Ascending aorta (tissue), 2 donors: ENCODE results near the gene CNTN5. TPM values are rescaled to one million over a fixed set of nuclear protein-coding genes. Genes with fewer than 3 reads are reported as not detected.
"Not testable (repeated sequence)": the region's sequence is repeated elsewhere in the genome, so short reads cannot be mapped to it uniquely, and the experiment has no call there.

Source experiments
- DNase-seq, 2 donors: peaks; one replicate each; pipeline ENCODE4 v3.0.0-alpha.2; 2019; ENCODE audit warnings: low spot score in 2 of 2
- H3K27ac ChIP-seq, 2 donors: fragments of 200-600 bp; sonication (generic); one replicate each; pipeline ENCODE4 v1.5.1; 2016 to 2017; ENCODE audit warnings: mild to moderate bottlenecking in 1 of 2
- H3K27me3 ChIP-seq: fragments of 200-600 bp; sonication (generic); one replicate; pipeline ENCODE4 v1.5.1; 2017
- H3K36me3 ChIP-seq, 2 donors: fragments of 200-600 bp; sonication (generic); one replicate each; pipeline ENCODE4 v1.5.1; 2016
- H3K4me1 ChIP-seq, 2 donors: fragments of 200-600 bp; sonication (generic); one replicate each; pipeline ENCODE4 v1.5.1; 2016 to 2017; ENCODE audit warnings: mild to moderate bottlenecking in 1 of 2
- H3K4me3 ChIP-seq, 2 donors: fragments of 200-600 bp; sonication (generic); one replicate each; pipeline ENCODE4 v1.5.1; 2016 to 2017; ENCODE audit warnings: mild to moderate bottlenecking in 1 of 2
- H3K9me3 ChIP-seq, 2 donors: fragments of 200-600 bp; sonication (generic); one replicate each; pipeline ENCODE4 v1.5.1; 2016
- CTCF ChIP-seq, 3 experiments: fragments of 200-600 bp in 2 of 3; fragments of 450-650 bp in 1 of 3; sonication (generic) in 2 of 3; IDR thresholded peaks; one replicate each; pipeline ENCODE4 v1.5.1; 2016 to 2019; ENCODE audit warnings: antibody characterized with exemption in 3 of 3, mild to moderate bottlenecking in 1 of 3, moderate library complexity in 1 of 3
- intact Hi-C: fragments of 100-400 bp; cut with DNase I; formaldehyde crosslinking; loops from one replicate; pipeline ENCODE4 v1.15.1; 2023
- total RNA-seq: library from RNA; depleted of rRNA; stranded (reverse); fragments of >200 nt; gene quantifications from one replicate; pipeline ENCODE4 v1.1.0, GENCODE V29; 2016

The CNTN5 gene
- total RNA-seq, 1 donor from 2014 or later: 3.6 TPM

- Histone ChIP-seq H3K27ac (no peak overlapping the region), H3K9me3 (no peaks in the 10 kb centered on the region), H3K4me1 (no peaks in the 10 kb centered on the region), H3K4me3 (no peak overlapping the region), H3K27me3 (no peaks in the 10 kb centered on the region), H3K36me3 (no peaks in the 10 kb centered on the region)
- DNase-seq: no peak
- no peak for TF ChIP-seq CTCF (IDR thresholded peaks at IDR 0.05)
- intact Hi-C loops: no loop called here
Observed at GRCh38 chr11:100235085-100235484, 1214.3 kb downstream of the CNTN5 start.

DNA sequence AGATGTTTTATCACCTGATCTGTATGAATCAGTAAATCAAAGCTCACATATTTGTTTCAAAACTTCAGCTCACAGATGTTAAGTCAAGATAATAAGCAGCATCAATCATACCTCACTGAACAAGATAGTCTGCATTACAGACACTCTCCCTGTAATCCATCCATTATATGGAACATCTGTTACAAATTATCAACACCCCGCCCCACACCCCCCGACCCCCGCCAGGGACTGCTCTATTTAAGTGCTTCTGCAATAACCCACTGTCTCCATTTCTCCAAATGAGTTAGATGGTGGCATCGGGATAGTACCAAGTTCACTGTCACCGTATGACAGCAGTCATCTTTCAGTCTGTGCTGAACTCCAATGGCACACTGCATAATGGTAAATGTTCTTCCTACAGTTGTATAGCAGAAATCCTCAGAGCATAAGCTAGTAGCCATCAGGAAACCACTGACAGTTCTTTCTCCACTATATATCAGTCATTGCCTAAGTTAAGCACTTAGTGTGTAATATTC lies 1219.3 kb downstream of the CNTN5 start:
- DNase-seq: no peak
- TF ChIP-seq CTCF (IDR thresholded peaks at IDR 0.05): no peak
- Histone ChIP-seq H3K9me3 (no peaks in the 10 kb centered on the region), H3K27me3 (no peaks in the 10 kb centered on the region), H3K36me3 (no peaks in the 10 kb centered on the region), H3K4me1 (no peaks in the 10 kb centered on the region), H3K27ac (no peak overlapping the region), H3K4me3 (no peak overlapping the region)
- intact Hi-C loops: no loop called here

GRCh38 chr11:100247704-100248103 lies 1227.0 kb downstream of the CNTN5 start:
- Histone ChIP-seq H3K9me3 (no peaks in the 10 kb centered on the region), H3K27me3 (no peaks in the 10 kb centered on the region), H3K27ac (no peak overlapping the region), H3K36me3 (no peaks in the 10 kb centered on the region), H3K4me3 (no peak overlapping the region), H3K4me1 (no peaks in the 10 kb centered on the region)
- no peak for TF ChIP-seq CTCF (IDR thresholded peaks at IDR 0.05)
- no peak for DNase-seq
- intact Hi-C loops: no loop called here

DNA sequence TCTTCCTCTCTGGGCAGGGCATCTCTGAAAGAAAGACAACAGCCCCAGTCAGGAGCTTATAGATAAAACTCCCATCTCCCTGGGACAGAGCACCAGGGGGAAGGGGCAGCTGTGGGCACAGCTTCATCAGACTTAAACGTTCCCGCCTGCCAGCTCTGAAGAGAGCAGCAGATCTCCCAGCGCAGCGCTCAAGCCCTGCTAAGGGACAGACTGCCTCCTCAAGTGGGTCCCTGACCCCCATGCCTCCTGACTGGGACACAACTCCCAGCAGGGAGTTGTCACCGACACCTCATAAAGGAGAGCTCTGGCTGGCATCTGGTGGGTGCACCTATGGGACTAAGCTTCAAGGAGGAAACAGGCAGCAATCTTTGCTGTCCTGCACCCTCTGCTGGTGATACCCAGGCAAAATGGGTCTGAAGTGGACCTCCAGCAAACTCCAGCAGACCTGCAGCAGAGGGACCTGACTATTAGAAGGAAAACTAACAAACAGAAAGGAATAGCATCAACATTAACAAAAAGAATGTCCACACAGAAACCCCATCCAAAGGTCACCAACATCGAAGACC lies 1236.6 kb downstream of the CNTN5 start:
- DNase-seq, H3K27ac ChIP-seq, H3K36me3 ChIP-seq, H3K4me3 ChIP-seq, H3K9me3 ChIP-seq, H3K27me3 ChIP-seq, intact Hi-C loops, H3K4me1 ChIP-seq: not testable (repeated sequence)

DNA sequence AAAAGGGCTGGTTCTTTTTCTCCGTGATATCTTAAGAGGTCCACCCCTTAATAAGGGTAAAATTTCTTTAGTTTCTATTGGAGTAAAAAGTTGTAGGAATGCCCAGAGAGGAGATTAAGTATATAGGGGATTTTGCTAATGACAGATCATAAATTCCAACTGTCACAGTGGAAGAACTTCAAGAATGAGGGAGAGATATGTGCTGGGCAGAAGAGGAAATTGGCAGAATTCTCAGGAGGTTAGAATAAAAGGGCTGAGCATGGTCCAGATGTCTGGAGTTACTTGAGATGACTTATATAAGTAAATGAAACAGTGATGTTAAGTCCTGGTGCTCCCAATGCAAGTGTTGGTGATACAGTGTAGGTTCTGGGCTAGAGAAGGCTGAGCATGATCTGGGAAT lies 1248.8 kb downstream of the CNTN5 start:
- Histone ChIP-seq H3K4me3 (no peak overlapping the region), H3K4me1 (no peaks in the 10 kb centered on the region), H3K9me3 (no peaks in the 10 kb centered on the region), H3K27me3 (no peaks in the 10 kb centered on the region), H3K27ac (no peak overlapping the region), H3K36me3 (no peaks in the 10 kb centered on the region)
- no peak for TF ChIP-seq CTCF (IDR thresholded peaks at IDR 0.05)
- no peak for DNase-seq
- intact Hi-C loops: no loop called here

DNA sequence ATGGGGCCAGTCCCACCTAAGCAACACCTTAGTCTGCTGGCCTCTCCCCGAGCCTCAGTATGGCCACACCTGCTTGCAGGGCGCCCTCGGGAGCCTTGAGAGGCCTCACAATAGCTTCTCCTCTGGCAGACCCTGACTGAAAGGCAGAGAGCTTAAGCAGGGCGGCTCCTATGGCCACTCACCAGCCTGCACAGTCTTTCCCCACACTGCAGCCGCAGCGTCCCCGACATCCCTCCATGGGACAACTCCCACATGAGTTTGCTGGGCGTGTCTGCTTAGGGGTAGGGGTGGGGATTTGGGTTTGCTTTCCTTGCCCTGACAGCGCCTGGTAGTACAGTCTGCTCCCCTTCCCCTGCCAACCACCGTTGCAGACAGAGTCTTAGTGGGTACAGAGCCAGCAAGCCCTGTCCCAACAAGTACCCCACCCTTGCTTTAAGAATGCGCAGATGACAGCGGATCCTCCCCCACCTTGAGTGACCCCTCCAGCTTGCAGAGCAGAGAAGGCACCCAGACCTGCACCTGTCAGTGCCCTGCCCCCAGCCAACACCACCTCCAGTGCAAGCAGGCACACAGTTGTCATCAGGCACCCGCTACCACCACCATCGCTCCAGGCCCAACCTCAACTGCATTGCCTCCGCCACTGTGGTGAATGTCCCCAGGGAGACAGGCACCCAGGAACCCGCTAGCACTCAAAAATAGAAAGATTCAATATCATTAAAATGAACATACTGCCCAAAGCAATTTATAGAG lies 1252.5 kb downstream of the CNTN5 start:
- no peak overlapping the region for H3K4me3 ChIP-seq
- H3K9me3 ChIP-seq: no peaks in the 10 kb centered on the region
- intact Hi-C loops: no loop called here
- no peak for TF ChIP-seq CTCF (IDR thresholded peaks at IDR 0.05)
- DNase-seq: no peak
- no peaks in the 10 kb centered on the region for H3K4me1 ChIP-seq
- no peak overlapping the region for H3K27ac ChIP-seq
- no peaks in the 10 kb centered on the region for H3K27me3 ChIP-seq
- no peaks in the 10 kb centered on the region for H3K36me3 ChIP-seq

DNA sequence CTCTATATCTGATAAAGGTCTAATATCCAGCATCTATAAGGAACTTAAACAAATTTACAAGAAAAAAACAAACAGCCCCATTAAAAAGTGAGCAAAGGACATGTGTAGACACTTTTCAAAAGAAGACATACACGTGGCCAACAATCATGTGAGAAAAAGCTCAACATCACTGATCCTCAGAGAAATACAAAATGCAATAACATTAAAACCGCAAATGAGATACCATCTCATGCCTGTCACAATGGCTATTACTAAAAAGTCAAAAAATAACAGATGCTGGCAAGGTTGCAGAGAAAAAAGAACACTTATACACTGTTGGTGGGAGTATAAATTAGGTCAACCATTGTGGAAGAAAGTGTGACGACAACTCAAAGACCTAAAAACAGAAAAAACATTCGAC lies 1253.7 kb downstream of the CNTN5 start:
- H3K27me3 ChIP-seq, H3K4me1 ChIP-seq, H3K27ac ChIP-seq, H3K4me3 ChIP-seq, DNase-seq, H3K9me3 ChIP-seq, H3K36me3 ChIP-seq, intact Hi-C loops: not testable (repeated sequence)
